Astrocyte (in vitro differentiated cells and primary cell): ENCODE measurements around the gene GDPD4. TPM values are rescaled to one million over a fixed set of nuclear protein-coding genes. Genes with fewer than 3 reads are reported as not detected.

Experiments
- DNase-seq: peaks from one replicate; pipeline ENCODE4 v3.0.0-alpha.2; 2010; ENCODE audit warnings: low read depth
- FAIRE-seq: peaks from 2 replicates; lab custom pipeline; 2011; peaks lifted over from hg19 to GRCh38; lab: Jason Lieb, UNC
- H2AFZ ChIP-seq: 2 replicates; pipeline ENCODE4 v1.6.0; 2012; ENCODE audit warnings: low read depth, low read length, inconsistent platforms
- H3K27ac ChIP-seq: 2 replicates; pipeline ENCODE4 v1.5.1; 2011; ENCODE audit warnings: low read depth, low read length, inconsistent platforms
- H3K27me3 ChIP-seq: 2 replicates; pipeline ENCODE4 v1.6.0; 2011; ENCODE audit warnings: low read length, inconsistent platforms; ENCODE audit not compliant: insufficient read depth
- H3K36me3 ChIP-seq: 2 replicates; pipeline ENCODE4 v1.5.1; 2011; ENCODE audit warnings: low read length, inconsistent platforms; ENCODE audit not compliant: insufficient read depth
- H3K4me1 ChIP-seq: 2 replicates; pipeline ENCODE4 v1.5.1; 2011; ENCODE audit warnings: low read length, inconsistent platforms; ENCODE audit not compliant: insufficient read depth
- H3K4me2 ChIP-seq: 2 replicates; pipeline ENCODE4 v1.6.0; 2012; ENCODE audit warnings: low read length, inconsistent platforms
- H3K4me3 ChIP-seq: 2 replicates; pipeline ENCODE4 v1.5.1; 2011; ENCODE audit warnings: low read depth, mild to moderate bottlenecking, low read length, inconsistent platforms; ENCODE audit not compliant: insufficient read depth
- H3K79me2 ChIP-seq: 2 replicates; pipeline ENCODE4 v1.6.0; 2012; ENCODE audit warnings: mild to moderate bottlenecking, low read length, inconsistent platforms; ENCODE audit not compliant: insufficient read depth
- H3K9ac ChIP-seq: 2 replicates; pipeline ENCODE4 v1.6.0; 2012; ENCODE audit warnings: mild to moderate bottlenecking, low read length, inconsistent platforms
- H3K9me3 ChIP-seq: 2 replicates; pipeline ENCODE4 v1.5.1; 2012; ENCODE audit warnings: low read depth, mild to moderate bottlenecking, low read length, inconsistent platforms; ENCODE audit not compliant: insufficient read depth
- H4K20me1 ChIP-seq: 2 replicates; pipeline ENCODE4 v1.6.0; 2012; ENCODE audit warnings: low read length, inconsistent platforms; ENCODE audit not compliant: insufficient read depth
- H3K27ac Mint-ChIP-seq: one replicate; pipeline ENCODE4 v1.8.0; 2021; ENCODE audit warnings: mild to moderate bottlenecking, mixed read lengths; ENCODE audit not compliant: unreplicated experiment
- H3K27me3 Mint-ChIP-seq: one replicate; pipeline ENCODE4 v1.8.0; 2021; ENCODE audit warnings: low read depth, mixed read lengths; ENCODE audit not compliant: unreplicated experiment
- H3K36me3 Mint-ChIP-seq: one replicate; pipeline ENCODE4 v1.8.0; 2021; ENCODE audit warnings: low read depth, mixed read lengths; ENCODE audit not compliant: unreplicated experiment
- H3K4me1 Mint-ChIP-seq: one replicate; pipeline ENCODE4 v1.8.0; 2021; ENCODE audit warnings: low read depth, mixed read lengths; ENCODE audit not compliant: unreplicated experiment
- H3K4me3 Mint-ChIP-seq: one replicate; pipeline ENCODE4 v1.8.0; 2021; ENCODE audit warnings: mild to moderate bottlenecking, moderate library complexity, mixed read lengths; ENCODE audit not compliant: unreplicated experiment
- H3K9me3 Mint-ChIP-seq: one replicate; pipeline ENCODE4 v1.8.0; 2021; ENCODE audit warnings: mild to moderate bottlenecking, mixed read lengths; ENCODE audit not compliant: unreplicated experiment
- EZH2 ChIP-seq: IDR thresholded peaks from 2 replicates; pipeline ENCODE4 v1.6.1; 2012; ENCODE audit warnings: mild to moderate bottlenecking, low read length, inconsistent platforms; ENCODE audit not compliant: insufficient read depth
- total RNA-seq: library from RNA; stranded (reverse); gene quantifications from 2 replicates; pipeline ENCODE4 v1.2.1, GENCODE V29; 2021
- TF ChIP-seq, protein P1 (sequence below): IDR thresholded peaks from 2 replicates; pipeline ENCODE4 v1.5.1; 2011; ENCODE audit warnings: low read depth, mild to moderate bottlenecking, inconsistent platforms, low read length, moderate library complexity; ENCODE audit not compliant: insufficient read depth

GDPD4 gene
- total RNA-seq, 1 donor from 2014 or later: not detected

DNA sequence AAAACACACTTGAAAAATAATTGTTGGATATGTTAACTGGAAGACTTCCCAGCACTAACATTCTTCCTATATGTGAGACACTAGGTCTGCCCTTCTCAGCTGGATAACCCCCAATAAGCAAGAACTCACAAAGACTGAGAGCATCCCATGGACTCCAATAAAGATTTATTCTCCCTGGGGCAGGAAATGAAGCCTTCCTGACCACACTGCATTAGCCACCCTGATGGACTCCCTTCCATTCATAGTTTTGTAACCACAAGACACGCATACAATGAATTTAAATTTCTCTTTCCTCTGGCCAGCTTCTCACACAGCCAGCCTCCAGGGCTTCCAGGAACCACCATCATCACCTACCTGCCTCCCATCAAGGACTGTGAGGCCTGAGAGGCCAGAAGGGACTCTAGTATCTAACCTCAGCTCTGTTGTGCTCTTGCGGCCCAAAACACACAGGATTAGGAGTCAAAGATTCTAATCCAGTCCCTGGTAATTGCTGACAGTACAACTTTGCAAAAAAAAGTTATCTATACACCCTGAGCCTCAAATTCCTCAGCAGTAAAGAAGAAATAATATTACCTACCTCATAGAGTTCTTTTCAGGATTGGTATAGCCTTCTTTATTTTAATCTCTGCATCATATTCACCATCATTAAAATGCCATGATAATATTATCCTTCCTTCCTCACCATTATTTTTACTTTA, 45.6 kb upstream of the GDPD4 start:
- Histone ChIP-seq H3K36me3 (no peaks in the 10 kb centered on the region), H3K9ac (no peak overlapping the region), H3K4me2 (peak overlapping the region; percentile 30), H3K27ac (peak overlapping the region; percentile 65), H3K4me1 (peaks cover 21% of the 10 kb centered on the region), H4K20me1 (no peaks in the 10 kb centered on the region), H3K9me3 (no peaks in the 10 kb centered on the region), H3K4me3 (no peak overlapping the region), H3K79me2 (no peaks in the 10 kb centered on the region), H3K27me3 (no peaks in the 10 kb centered on the region), H2AFZ (no peak overlapping the region)
- Mint-ChIP-seq H3K9me3 (no peaks in the 10 kb centered on the region), H3K27me3 (no peaks in the 10 kb centered on the region), H3K27ac (peak overlapping the region; percentile 90), H3K4me1 (peaks cover 29% of the 10 kb centered on the region), H3K36me3 (peaks cover 14% of the 10 kb centered on the region), H3K4me3 (no peak overlapping the region)
- DNase-seq (peak; percentile 97), FAIRE-seq (peak; percentile 94)
- no peak for TF ChIP-seq EZH2
- TF ChIP-seq, protein P1, sequence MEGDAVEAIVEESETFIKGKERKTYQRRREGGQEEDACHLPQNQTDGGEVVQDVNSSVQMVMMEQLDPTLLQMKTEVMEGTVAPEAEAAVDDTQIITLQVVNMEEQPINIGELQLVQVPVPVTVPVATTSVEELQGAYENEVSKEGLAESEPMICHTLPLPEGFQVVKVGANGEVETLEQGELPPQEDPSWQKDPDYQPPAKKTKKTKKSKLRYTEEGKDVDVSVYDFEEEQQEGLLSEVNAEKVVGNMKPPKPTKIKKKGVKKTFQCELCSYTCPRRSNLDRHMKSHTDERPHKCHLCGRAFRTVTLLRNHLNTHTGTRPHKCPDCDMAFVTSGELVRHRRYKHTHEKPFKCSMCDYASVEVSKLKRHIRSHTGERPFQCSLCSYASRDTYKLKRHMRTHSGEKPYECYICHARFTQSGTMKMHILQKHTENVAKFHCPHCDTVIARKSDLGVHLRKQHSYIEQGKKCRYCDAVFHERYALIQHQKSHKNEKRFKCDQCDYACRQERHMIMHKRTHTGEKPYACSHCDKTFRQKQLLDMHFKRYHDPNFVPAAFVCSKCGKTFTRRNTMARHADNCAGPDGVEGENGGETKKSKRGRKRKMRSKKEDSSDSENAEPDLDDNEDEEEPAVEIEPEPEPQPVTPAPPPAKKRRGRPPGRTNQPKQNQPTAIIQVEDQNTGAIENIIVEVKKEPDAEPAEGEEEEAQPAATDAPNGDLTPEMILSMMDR: no peak

DNA sequence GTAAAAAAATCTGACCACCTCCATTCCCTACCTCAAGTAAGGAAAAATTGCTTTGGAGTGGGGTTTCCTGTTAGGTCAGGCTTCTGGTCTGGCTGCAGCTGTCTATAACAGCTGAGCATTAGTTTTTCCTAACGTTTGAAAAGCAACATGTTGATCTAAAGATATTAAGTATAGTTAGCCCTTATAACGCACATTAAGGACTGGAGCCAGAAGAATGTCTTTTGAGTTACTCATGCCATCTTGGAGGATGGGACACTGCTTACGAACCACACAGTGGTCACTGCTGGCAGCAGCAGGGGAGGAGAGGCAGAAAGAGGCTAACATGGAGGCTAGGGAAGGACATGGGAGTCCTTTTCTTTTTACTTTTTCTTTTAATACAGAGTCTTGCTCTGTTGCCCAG, 44.1 kb upstream of the GDPD4 start:
- Histone ChIP-seq H4K20me1 (no peaks in the 10 kb centered on the region), H3K4me3 (no peak overlapping the region), H3K9me3 (no peaks in the 10 kb centered on the region), H3K27me3 (no peaks in the 10 kb centered on the region), H2AFZ (no peak overlapping the region), H3K4me2 (peak overlapping the region; percentile 59), H3K36me3 (no peaks in the 10 kb centered on the region), H3K79me2 (no peaks in the 10 kb centered on the region), H3K9ac (peak overlapping the region; percentile 3), H3K27ac (peak overlapping the region; percentile 65), H3K4me1 (peaks cover 21% of the 10 kb centered on the region)
- Mint-ChIP-seq H3K27me3 (no peaks in the 10 kb centered on the region), H3K4me1 (peaks cover 22% of the 10 kb centered on the region), H3K4me3 (no peak overlapping the region), H3K36me3 (peaks cover 14% of the 10 kb centered on the region), H3K27ac (peak overlapping the region; percentile 19), H3K9me3 (no peaks in the 10 kb centered on the region)
- FAIRE-seq (peak; percentile 17), DNase-seq (peak; percentile 94)
- TF ChIP-seq EZH2: no peak
- TF ChIP-seq, protein P1: no peak

DNA sequence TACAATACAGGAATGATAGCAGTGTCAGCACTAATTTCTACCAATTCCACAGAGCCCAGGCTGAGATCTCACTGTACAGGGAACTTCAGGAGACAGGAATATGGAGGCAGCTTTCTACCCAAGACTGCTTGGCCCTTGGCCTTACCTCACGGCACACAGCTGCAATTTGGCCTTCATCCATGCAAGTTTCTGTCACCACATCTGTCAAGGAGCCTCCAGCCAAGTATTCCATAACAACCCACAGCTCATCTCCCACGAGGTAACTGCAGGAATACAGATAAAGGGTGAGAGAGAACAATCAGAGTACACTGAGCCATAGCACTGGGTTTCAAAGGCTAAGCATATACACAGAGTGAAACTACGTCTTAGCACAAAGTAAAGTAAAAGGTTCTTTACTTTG, 39.0 kb upstream of the GDPD4 start:
- H2AFZ ChIP-seq: no peak overlapping the region
- H3K4me1 ChIP-seq: peaks cover 3% of the 10 kb centered on the region
- H3K36me3 ChIP-seq: peaks cover 3% of the 10 kb centered on the region
- H3K79me2 ChIP-seq: no peaks in the 10 kb centered on the region
- H3K9me3 Mint-ChIP-seq: no peaks in the 10 kb centered on the region
- no peak for TF ChIP-seq EZH2
- TF ChIP-seq, protein P1: no peak
- FAIRE-seq (no peak), DNase-seq (no peak)
- H3K4me2 ChIP-seq: no peak overlapping the region
- H3K4me3 Mint-ChIP-seq: no peak overlapping the region
- no peaks in the 10 kb centered on the region for H3K27me3 ChIP-seq
- no peak overlapping the region for H3K4me3 ChIP-seq
- H4K20me1 ChIP-seq: no peaks in the 10 kb centered on the region
- H3K9me3 ChIP-seq: no peaks in the 10 kb centered on the region
- no peak overlapping the region for H3K9ac ChIP-seq
- no peaks in the 10 kb centered on the region for H3K27me3 Mint-ChIP-seq
- H3K27ac ChIP-seq: no peak overlapping the region
- peaks cover 3% of the 10 kb centered on the region for H3K4me1 Mint-ChIP-seq
- no peak overlapping the region for H3K27ac Mint-ChIP-seq
- peaks cover 12% of the 10 kb centered on the region for H3K36me3 Mint-ChIP-seq
